Neuronal stem cell (in vitro differentiated cells): ENCODE measurements around the gene CAVIN1.

Experiments used
- DNase-seq: peaks from one replicate; pipeline ENCODE4 v3.0.0-alpha.2; 2013; ENCODE audit warnings: low spot score
- H2AFZ ChIP-seq: one replicate; pipeline ENCODE4 v1.6.1; 2013; ENCODE audit warnings: mild to moderate bottlenecking, low read length, inconsistent platforms
- H2AK5ac ChIP-seq: 2 replicates; pipeline ENCODE4 v1.6.1; 2013; ENCODE audit warnings: low read depth, mild to moderate bottlenecking, inconsistent platforms, low read length, moderate library complexity, mixed read lengths
- H2BK120ac ChIP-seq: 2 replicates; pipeline ENCODE4 v1.6.1; 2013; ENCODE audit warnings: low read depth, mild to moderate bottlenecking, inconsistent platforms, low read length, moderate library complexity, mixed read lengths
- H2BK12ac ChIP-seq: one replicate; pipeline ENCODE4 v1.6.1; 2013; ENCODE audit warnings: low read length, inconsistent platforms
- H2BK15ac ChIP-seq: 2 replicates; pipeline ENCODE4 v1.6.1; 2013; ENCODE audit warnings: mild to moderate bottlenecking, low read length, inconsistent platforms, mixed read lengths
- H2BK5ac ChIP-seq: one replicate; pipeline ENCODE4 v1.6.1; 2013; ENCODE audit warnings: inconsistent platforms, mild to moderate bottlenecking, low read length, moderate library complexity
- H3K14ac ChIP-seq: one replicate; pipeline ENCODE4 v1.6.1; 2013; ENCODE audit warnings: low read length, inconsistent platforms
- H3K18ac ChIP-seq: 2 replicates; pipeline ENCODE4 v1.6.1; 2013; ENCODE audit warnings: low read length, inconsistent platforms
- H3K23ac ChIP-seq: 2 replicates; pipeline ENCODE4 v1.6.1; 2013; ENCODE audit warnings: low read depth, mild to moderate bottlenecking, mixed read lengths, low read length, inconsistent platforms; ENCODE audit not compliant: poor library complexity
- H3K27ac ChIP-seq: replicated peaks from 3 replicates; pipeline ENCODE4 v1.5.1; 2013; ENCODE audit warnings: low read length, inconsistent platforms
- H3K27me3 ChIP-seq, 3 experiments: 2 replicates each; pipeline ENCODE4 v1.6.1; 2013; ENCODE audit warnings: low read length in 3 of 3, mild to moderate bottlenecking in 2 of 3, inconsistent platforms in 1 of 3, low read depth in 1 of 3, mixed read lengths in 1 of 3, moderate library complexity in 1 of 3; ENCODE audit not compliant: control insufficient read depth in 3 of 3, insufficient read depth in 3 of 3
- H3K36me3 ChIP-seq, 2 donors: replicated peaks in 1 of 2; 2 replicates each; pipeline ENCODE4 v1.6.1; 2013; ENCODE audit warnings: low read length in 2 of 2; ENCODE audit not compliant: control insufficient read depth in 2 of 2, insufficient read depth in 2 of 2
- H3K4ac ChIP-seq: 2 replicates; pipeline ENCODE4 v1.6.1; 2013; ENCODE audit warnings: inconsistent platforms, mild to moderate bottlenecking, low read length, moderate library complexity
- H3K4me1 ChIP-seq, 2 donors: 1 replicate in 1 of 2; 2 replicates in 1 of 2; pipeline ENCODE4 v1.6.1; 2013; ENCODE audit warnings: low read length in 2 of 2, low read depth in 1 of 2; ENCODE audit not compliant: control insufficient read depth in 2 of 2, insufficient read depth in 1 of 2
- H3K4me2 ChIP-seq: one replicate; pipeline ENCODE4 v1.6.1; 2013; ENCODE audit warnings: mild to moderate bottlenecking, low read length, inconsistent platforms; ENCODE audit not compliant: insufficient read depth, poor library complexity, severe bottlenecking
- H3K4me3 ChIP-seq, 2 donors: 2 replicates each; pipeline ENCODE4 v1.5.1; 2013; ENCODE audit warnings: low read length in 2 of 2, mild to moderate bottlenecking in 2 of 2, inconsistent platforms in 1 of 2, moderate library complexity in 1 of 2
- H3K79me1 ChIP-seq: one replicate; pipeline ENCODE4 v1.6.1; 2013; ENCODE audit warnings: low read depth, mild to moderate bottlenecking, inconsistent platforms, low read length, moderate library complexity
- H3K9ac ChIP-seq: one replicate; pipeline ENCODE4 v1.6.1; 2013; ENCODE audit warnings: mild to moderate bottlenecking, low read depth, low read length, inconsistent platforms; ENCODE audit not compliant: poor library complexity
- H3K9me3 ChIP-seq, 2 donors: replicated peaks in 1 of 2; 2 replicates each; pipeline versions ENCODE3 to v1.6.1; 2013; ENCODE audit warnings: low read length in 2 of 2, mild to moderate bottlenecking in 2 of 2, inconsistent platforms in 1 of 2, low read depth in 1 of 2, mixed read lengths in 1 of 2, moderate library complexity in 1 of 2; ENCODE audit not compliant: control insufficient read depth in 2 of 2, insufficient read depth in 1 of 2
- H4K8ac ChIP-seq: one replicate; pipeline ENCODE4 v1.6.1; 2013; ENCODE audit warnings: low read depth, mild to moderate bottlenecking, inconsistent platforms, low read length, moderate library complexity
- H4K91ac ChIP-seq: one replicate; pipeline ENCODE4 v1.6.1; 2013; ENCODE audit warnings: low read length, low read depth, mild to moderate bottlenecking, inconsistent platforms; ENCODE audit not compliant: poor library complexity
- whole genome bisulfite sequencing, 2 donors: extraction: QIAGEN DNeasy Blood & Tissue Kit; methylation state at CpG; one replicate each; pipeline ENCODE4 v1.1.7; 2013; ENCODE audit warnings: missing lambda C conversion rate in 2 of 2, mixed read lengths in 1 of 2; ENCODE audit not compliant: insufficient read length in 2 of 2, insufficient replicate concordance in 1 of 2; ENCODE audit errors: extremely low coverage in 2 of 2; 5-methylcytosine and 5-hydroxymethylcytosine counted together

Gene CAVIN1

DNA sequence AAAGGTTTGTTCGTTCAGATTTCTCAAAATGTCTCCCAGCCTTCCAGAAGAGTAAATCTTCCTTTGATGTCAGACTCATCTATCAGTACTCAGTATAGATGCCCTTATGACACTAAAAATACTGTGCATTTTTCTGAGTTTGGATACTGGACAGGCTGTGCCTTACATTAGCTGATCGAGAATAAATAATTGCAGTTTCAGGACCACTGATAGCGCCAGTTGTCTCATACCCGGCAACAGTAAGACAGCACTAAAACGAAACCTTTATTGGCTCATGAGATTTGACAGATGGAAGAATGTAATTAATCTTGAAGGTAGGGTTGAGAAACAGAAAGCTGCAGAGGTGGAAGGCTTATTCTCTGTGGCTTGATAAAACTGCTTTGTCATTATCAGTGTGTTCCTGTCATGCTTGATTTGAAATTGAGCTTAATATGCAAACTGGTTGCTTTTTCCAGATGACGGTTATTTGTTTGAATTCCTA, 36.8 kb upstream of the CAVIN1 start:
- H2BK12ac ChIP-seq: no peak overlapping the region
- H3K4me2 ChIP-seq: peak overlapping the region; percentile 51
- H2AFZ ChIP-seq: no peak overlapping the region
- DNase-seq: no peak
- no peak overlapping the region for H3K23ac ChIP-seq
- H3K14ac ChIP-seq: no peak overlapping the region
- H3K9ac ChIP-seq: no peak overlapping the region
- no peaks in the 10 kb centered on the region for H3K9me3 ChIP-seq
- H2BK120ac ChIP-seq: no peak overlapping the region
- peak overlapping the region in 1 of 2 donors; percentile 77 for H3K4me3 ChIP-seq
- H2BK5ac ChIP-seq: no peak overlapping the region
- H2AK5ac ChIP-seq: no peak overlapping the region
- no peak overlapping the region for H2BK15ac ChIP-seq
- H3K36me3 ChIP-seq: peaks cover 0 to 32% of the 10 kb centered on the region in 2 donors
- no peak overlapping the region for H3K27ac ChIP-seq
- H3K27me3 ChIP-seq: no peaks in the 10 kb centered on the region
- no CpG with 5 or more reads among the region's 6 CpGs for WGBS, 2 donors
- H3K4me1 ChIP-seq: peaks cover 6 to 14% of the 10 kb centered on the region in 2 donors
- H4K8ac ChIP-seq: no peak overlapping the region
- no peak overlapping the region for H4K91ac ChIP-seq
- H3K18ac ChIP-seq: no peak overlapping the region
- H3K4ac ChIP-seq: no peak overlapping the region
- no peaks in the 10 kb centered on the region for H3K79me1 ChIP-seq

DNA sequence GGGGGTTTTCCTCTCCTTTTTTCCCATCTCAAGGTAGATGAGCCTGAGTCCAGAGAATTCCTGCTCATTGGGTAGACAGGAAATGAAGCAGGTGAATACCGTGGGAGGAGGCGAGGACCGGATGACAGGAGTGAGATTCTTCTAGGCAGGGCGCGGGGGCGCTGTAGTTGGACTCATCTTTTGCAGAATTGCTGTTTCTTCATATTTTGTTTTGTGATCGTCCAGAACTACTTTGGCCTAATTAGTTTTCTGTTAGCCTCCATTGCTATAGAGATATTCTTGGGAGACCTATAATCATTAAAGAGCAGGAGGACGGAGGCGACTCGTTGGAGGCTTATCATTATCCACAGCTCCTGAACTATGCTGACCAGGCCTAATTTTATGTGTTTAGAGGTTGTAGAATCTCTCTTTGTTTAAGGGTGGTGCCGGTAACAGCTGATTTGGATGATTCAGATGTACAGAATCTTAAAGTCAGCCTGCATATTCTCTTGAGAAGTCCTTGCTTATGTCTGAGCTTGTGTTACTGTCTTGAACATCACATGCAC, 36.3 kb upstream of the CAVIN1 start:
- WGBS, 2 donors: no CpG with 5 or more reads among the region's 11 CpGs
- Histone ChIP-seq H2BK15ac (no peak overlapping the region), H3K27ac (peak overlapping the region; percentile 16), H3K23ac (no peak overlapping the region), H3K79me1 (no peaks in the 10 kb centered on the region), H3K4me1 (peaks cover 6 to 14% of the 10 kb centered on the region in 2 donors), H3K4ac (no peak overlapping the region), H3K4me2 (peak overlapping the region; percentile 51), H3K14ac (no peak overlapping the region), H3K9me3 (no peaks in the 10 kb centered on the region), H2BK12ac (no peak overlapping the region), H4K91ac (no peak overlapping the region), H2BK120ac (no peak overlapping the region), H3K27me3 (no peaks in the 10 kb centered on the region), H3K4me3 (peak overlapping the region; percentile 77 to 81), H3K36me3 (peaks cover 0 to 28% of the 10 kb centered on the region in 2 donors), H2AFZ (peak overlapping the region; percentile 86), H3K18ac (no peak overlapping the region), H2BK5ac (no peak overlapping the region), H3K9ac (no peak overlapping the region), H4K8ac (no peak overlapping the region), H2AK5ac (no peak overlapping the region)
- no peak for DNase-seq

DNA sequence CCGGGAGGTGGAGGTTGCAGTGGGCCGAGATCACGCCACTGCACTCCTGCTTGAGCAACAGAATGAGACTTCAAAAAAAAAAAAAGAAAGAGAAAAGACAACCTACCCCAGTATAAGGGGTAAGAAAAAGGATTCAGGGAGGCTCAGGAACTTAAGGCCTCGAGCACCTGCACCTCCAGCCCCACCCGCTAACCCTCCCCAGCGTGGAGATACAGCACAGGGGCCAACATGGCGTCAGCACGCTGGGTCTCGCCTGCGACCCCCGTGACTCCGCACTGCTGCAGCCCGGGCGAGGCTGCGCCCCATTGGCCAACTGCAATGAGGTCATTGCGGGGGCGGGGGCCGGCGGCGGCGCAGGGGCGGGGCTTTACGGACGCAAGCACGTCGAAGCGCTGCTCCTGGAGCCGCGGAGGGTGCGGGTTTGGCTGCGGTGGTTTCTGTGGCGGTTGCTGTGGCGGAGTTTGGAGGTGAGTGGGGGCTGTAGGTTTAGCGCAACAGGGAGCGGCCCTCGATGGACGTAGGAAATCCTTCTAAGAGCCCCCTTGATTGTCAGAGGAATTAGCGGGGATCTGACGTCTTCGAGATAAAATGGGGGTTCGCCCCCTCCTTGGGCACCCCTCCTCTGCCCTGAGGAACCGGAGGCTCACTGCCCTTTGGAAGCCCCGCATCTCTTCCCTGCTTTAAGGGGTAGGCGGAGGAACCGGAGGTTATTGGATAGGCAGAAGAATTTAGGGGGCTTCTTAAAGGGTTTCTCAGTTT, 35.6 kb upstream of the CAVIN1 start, which contains the start of gene ATP6V0A1:
Gene ATP6V0A1, plus strand, starts transcription at position 382 of the 759 bp plus-strand sequence. CDS start 2,017 bp downstream, outside the sequence.
- H2AK5ac ChIP-seq: peak within 1 kb of the TSS; percentile 8
- no peak within 1 kb of the TSS for H2BK120ac ChIP-seq
- H3K4ac ChIP-seq: no peak within 1 kb of the TSS
- H3K18ac ChIP-seq: peak within 1 kb of the TSS; percentile 49
- peaks cover 4 to 13% of the 10 kb centered on the region in 2 donors for H3K4me1 ChIP-seq
- peak within 1 kb of the TSS; percentile 51 for H3K4me2 ChIP-seq
- no peak within 1 kb of the TSS for H3K14ac ChIP-seq
- peak within 1 kb of the TSS; percentile 77 to 81 for H3K4me3 ChIP-seq
- peak; percentile 76 for DNase-seq
- peak within 1 kb of the TSS; percentile 46 for H3K9ac ChIP-seq
- no peak within 1 kb of the TSS for H2BK5ac ChIP-seq
- no peak within 1 kb of the TSS for H4K91ac ChIP-seq
- peak within 1 kb of the TSS; percentile 16 for H3K27ac ChIP-seq
- H4K8ac ChIP-seq: no peak within 1 kb of the TSS
- peak within 1 kb of the TSS; percentile 86 for H2AFZ ChIP-seq
- no peak within 1 kb of the TSS for H2BK15ac ChIP-seq
- H3K9me3 ChIP-seq: no peaks in the 10 kb centered on the region
- H3K27me3 ChIP-seq: no peaks in the 10 kb centered on the region
- H3K79me1 ChIP-seq: no peaks in the 10 kb centered on the region
- H3K23ac ChIP-seq: peak within 1 kb of the TSS; percentile 80
- WGBS, 2 donors: no CpG with 5 or more reads among the region's 45 CpGs
- H3K36me3 ChIP-seq: peaks cover 0 to 24% of the 10 kb centered on the region in 2 donors
- no peak within 1 kb of the TSS for H2BK12ac ChIP-seq

DNA sequence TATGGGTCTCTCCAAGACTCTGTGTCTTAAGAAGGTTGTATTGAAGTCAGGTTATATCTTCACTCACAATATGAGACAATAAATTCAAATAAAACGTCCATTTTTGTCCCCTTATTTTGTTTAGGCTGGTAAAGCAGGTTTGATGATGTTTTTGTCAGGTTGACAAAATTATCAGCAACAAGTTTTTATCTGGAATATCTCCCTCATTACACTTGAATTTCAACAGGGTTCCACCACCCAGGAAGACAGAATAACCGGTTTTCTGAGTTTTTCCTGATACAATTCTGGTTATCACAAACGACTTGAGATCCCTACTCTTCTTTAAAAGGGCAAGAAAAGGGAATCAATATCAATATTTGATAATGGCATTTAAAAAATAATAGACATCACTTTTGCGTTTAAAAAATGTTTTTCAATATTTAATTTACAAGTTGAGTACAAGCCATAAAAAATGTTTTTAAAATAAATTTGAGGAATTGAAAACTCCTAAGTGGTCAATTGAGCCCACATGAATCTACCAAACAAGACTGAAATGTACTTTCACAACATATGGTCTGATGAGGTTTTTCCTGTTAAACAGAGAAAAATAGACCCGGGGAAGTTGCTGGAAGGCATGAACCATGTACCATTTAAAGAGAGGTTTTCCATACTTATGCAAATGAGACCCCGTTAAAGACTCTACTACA, 34.2 kb upstream of the CAVIN1 start:
- H3K4me2 ChIP-seq: no peak overlapping the region
- no peak overlapping the region for H3K4ac ChIP-seq
- peaks cover 0 to 16% of the 10 kb centered on the region in 2 donors for H3K36me3 ChIP-seq
- DNase-seq: no peak
- H3K27me3 ChIP-seq: no peaks in the 10 kb centered on the region
- H3K23ac ChIP-seq: no peak overlapping the region
- no peak overlapping the region for H3K4me3 ChIP-seq
- H3K18ac ChIP-seq: no peak overlapping the region
- H3K14ac ChIP-seq: no peak overlapping the region
- no CpG with 5 or more reads among the region's 6 CpGs for WGBS, 2 donors
- no peaks in the 10 kb centered on the region for H3K79me1 ChIP-seq
- H3K9ac ChIP-seq: no peak overlapping the region
- H3K27ac ChIP-seq: no peak overlapping the region
- peak overlapping the region; percentile 36 for H2AFZ ChIP-seq
- no peak overlapping the region for H2BK15ac ChIP-seq
- no peak overlapping the region for H2BK5ac ChIP-seq
- H4K8ac ChIP-seq: no peak overlapping the region
- H3K4me1 ChIP-seq: peaks cover 4 to 10% of the 10 kb centered on the region in 2 donors
- H2AK5ac ChIP-seq: no peak overlapping the region
- no peak overlapping the region for H4K91ac ChIP-seq
- no peak overlapping the region for H2BK12ac ChIP-seq
- H2BK120ac ChIP-seq: no peak overlapping the region
- no peaks in the 10 kb centered on the region for H3K9me3 ChIP-seq
